K562 (cell line): ENCODE results near the gene ZNF644.

Experiments used
- MYNN ChIP-seq, 2 experiments: sonication (generic); formaldehyde crosslinking in 1 of 2; IDR thresholded peaks; 2 replicates each; pipeline versions ENCODE4 v1.5.0 to v1.6.1; 2016 to 2020; ENCODE audit warnings: antibody characterized with exemption in 1 of 2, missing genetic modification reagents in 1 of 2
- ZNF274 ChIP-seq: IDR thresholded peaks from 2 replicates; pipeline ENCODE4 v1.6.1; 2011; ENCODE audit warnings: low read depth, mild to moderate bottlenecking, low read length, moderate library complexity, borderline replicate concordance

DNA sequence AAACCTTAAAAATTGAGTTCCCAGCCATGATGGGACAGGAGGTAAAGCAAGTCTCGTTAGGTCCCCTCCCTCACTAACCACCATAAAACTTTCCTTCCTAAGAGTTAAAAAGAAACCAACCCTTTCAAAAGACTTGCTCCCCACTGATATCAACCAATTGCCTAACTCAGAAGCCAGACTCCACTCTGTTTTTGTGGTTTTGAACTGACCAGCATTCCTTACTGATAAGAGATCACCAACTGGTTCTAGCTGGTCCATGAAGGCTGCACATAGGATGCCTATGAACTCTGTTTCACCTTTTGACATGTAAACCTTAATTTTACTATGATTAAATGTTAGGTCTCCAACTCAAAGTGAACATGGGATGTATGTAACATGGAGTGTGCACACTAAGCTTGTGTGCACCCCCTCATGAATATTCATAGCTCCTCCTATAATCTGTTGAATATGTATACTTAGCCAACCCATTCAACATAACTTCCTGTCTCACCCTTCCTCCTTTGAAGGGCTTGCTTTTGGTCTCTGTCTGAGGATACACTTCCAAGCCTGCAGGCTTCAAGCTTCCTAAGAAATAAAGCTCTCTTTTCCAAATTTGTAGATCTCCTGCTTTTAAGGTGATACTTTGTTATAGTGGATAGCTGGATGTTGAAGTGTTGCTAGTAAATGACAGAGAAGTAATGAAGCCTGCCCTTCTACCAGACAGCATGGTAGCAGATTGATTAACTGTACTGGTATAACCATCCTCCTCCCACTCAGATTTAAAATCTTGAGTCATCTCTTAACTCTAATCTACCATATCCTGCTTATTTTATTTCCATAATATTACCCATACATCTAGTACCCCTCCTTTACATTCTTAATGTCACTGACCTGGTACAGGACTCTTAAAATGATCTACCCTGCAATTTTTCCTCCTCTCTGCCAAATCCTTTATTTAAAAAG lies 95.6 kb downstream of the ZNF644 start:
- TF ChIP-seq MYNN (IDR thresholded peaks at IDR 0.05) (no peak), MYNN (CRISPR knock-in tag; IDR thresholded peaks at IDR 0.05) (no peak), ZNF274 (no peak)
